Uterus (tissue), 2 donors: ENCODE measurements around the gene CAMK2A.

Experiments used
- CTCF ChIP-seq, 4 experiments: fragments of 200-600 bp in 2 of 4; fragments of 450-650 bp in 2 of 4; sonication (generic) in 2 of 4; IDR thresholded peaks; one replicate each; pipeline ENCODE4 v1.5.1; 2016 to 2019; ENCODE audit warnings: antibody characterized with exemption in 4 of 4, mild to moderate bottlenecking in 2 of 4, moderate library complexity in 1 of 4
- POLR2A ChIP-seq, 2 donors: fragments of 450-650 bp; IDR thresholded peaks; one replicate each; pipeline ENCODE4 v1.6.1; 2016; ENCODE audit warnings: antibody characterized with exemption in 2 of 2, mild to moderate bottlenecking in 1 of 2, moderate library complexity in 1 of 2

GRCh38 chr5:150278046-150278730, 11.4 kb downstream of the CAMK2A start:
- no peak for TF ChIP-seq CTCF (IDR thresholded peaks at IDR 0.05)
- TF ChIP-seq POLR2A (IDR thresholded peaks at IDR 0.05), result no peak
